BE2C (cell line): ENCODE data around the gene CFAP97D2.

Experiments
- DNase-seq: peaks from one replicate; pipeline ENCODE4 v3.0.0-alpha.2; 2020
- H3K27me3 ChIP-seq: fragments of 250-450 bp; sonication (Bioruptor Pico); 2 replicates; pipeline ENCODE4 v1.5.1; 2020; ENCODE audit warnings: mild to moderate bottlenecking
- H3K36me3 ChIP-seq: fragments of 250-450 bp; sonication (Bioruptor Pico); 2 replicates; pipeline ENCODE4 v1.5.1; 2020; ENCODE audit warnings: mild to moderate bottlenecking
- H3K4me1 ChIP-seq: fragments of 250-450 bp; sonication (Bioruptor Pico); 2 replicates; pipeline ENCODE4 v1.5.1; 2020
- H3K4me3 ChIP-seq: 2 replicates; pipeline ENCODE4 v1.5.1; 2011; ENCODE audit warnings: low read depth, low read length
- H3K9me3 ChIP-seq: fragments of 250-450 bp; sonication (Bioruptor Pico); 2 replicates; pipeline ENCODE4 v1.5.1; 2020
- TF ChIP-seq, protein P1 (sequence below): IDR thresholded peaks from 2 replicates; pipeline ENCODE4 v1.5.1; 2012; ENCODE audit warnings: mild to moderate bottlenecking, low read depth, low read length

The CFAP97D2 gene

GRCh38 chr13:114225610-114226009 lies 46.6 kb downstream of the CFAP97D2 start:
- H3K4me3 ChIP-seq: no peak overlapping the region
- H3K27me3 ChIP-seq: peaks cover 24% of the 10 kb centered on the region
- H3K9me3 ChIP-seq: no peaks in the 10 kb centered on the region
- H3K36me3 ChIP-seq: no peaks in the 10 kb centered on the region
- no peak for DNase-seq
- no peaks in the 10 kb centered on the region for H3K4me1 ChIP-seq
- TF ChIP-seq, protein P1, sequence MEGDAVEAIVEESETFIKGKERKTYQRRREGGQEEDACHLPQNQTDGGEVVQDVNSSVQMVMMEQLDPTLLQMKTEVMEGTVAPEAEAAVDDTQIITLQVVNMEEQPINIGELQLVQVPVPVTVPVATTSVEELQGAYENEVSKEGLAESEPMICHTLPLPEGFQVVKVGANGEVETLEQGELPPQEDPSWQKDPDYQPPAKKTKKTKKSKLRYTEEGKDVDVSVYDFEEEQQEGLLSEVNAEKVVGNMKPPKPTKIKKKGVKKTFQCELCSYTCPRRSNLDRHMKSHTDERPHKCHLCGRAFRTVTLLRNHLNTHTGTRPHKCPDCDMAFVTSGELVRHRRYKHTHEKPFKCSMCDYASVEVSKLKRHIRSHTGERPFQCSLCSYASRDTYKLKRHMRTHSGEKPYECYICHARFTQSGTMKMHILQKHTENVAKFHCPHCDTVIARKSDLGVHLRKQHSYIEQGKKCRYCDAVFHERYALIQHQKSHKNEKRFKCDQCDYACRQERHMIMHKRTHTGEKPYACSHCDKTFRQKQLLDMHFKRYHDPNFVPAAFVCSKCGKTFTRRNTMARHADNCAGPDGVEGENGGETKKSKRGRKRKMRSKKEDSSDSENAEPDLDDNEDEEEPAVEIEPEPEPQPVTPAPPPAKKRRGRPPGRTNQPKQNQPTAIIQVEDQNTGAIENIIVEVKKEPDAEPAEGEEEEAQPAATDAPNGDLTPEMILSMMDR: no peak

- H3K36me3 ChIP-seq: no peaks in the 10 kb centered on the region
- no peak for DNase-seq
- H3K27me3 ChIP-seq: peaks cover 26% of the 10 kb centered on the region
- no peaks in the 10 kb centered on the region for H3K9me3 ChIP-seq
- H3K4me1 ChIP-seq: no peaks in the 10 kb centered on the region
- no peak overlapping the region for H3K4me3 ChIP-seq
- TF ChIP-seq, protein P1: no peak
Measured at GRCh38 chr13:114226088-114226487, 47.0 kb downstream of the CFAP97D2 start.

GRCh38 chr13:114226699-114227323 lies 47.8 kb downstream of the CFAP97D2 start:
- no peaks in the 10 kb centered on the region for H3K4me1 ChIP-seq
- peak; percentile 87 for DNase-seq
- peaks cover 26% of the 10 kb centered on the region for H3K27me3 ChIP-seq
- H3K4me3 ChIP-seq: no peak overlapping the region
- H3K36me3 ChIP-seq: no peaks in the 10 kb centered on the region
- H3K9me3 ChIP-seq: no peaks in the 10 kb centered on the region
- TF ChIP-seq, protein P1: peak; percentile 95

DNA sequence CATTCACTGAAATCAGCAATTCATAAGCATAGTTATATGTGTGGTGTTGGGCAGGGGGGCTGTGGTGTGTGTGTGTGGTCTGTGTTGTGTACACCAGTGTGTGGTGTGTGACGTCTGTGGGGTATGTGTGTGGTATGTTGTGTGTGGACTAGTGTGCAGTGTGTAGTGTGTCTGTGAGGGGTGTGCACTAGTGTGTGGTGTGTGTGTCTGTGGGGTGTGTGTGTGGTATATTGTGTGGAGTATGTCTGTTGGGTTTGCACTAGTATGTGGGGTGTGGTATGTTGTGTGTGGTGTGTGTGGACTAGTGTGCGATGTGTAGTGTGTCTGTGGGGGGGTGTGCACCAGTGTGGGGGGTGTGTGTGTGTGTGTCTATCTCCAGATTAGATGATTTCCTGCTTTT lies 48.5 kb downstream of the CFAP97D2 start:
- Histone ChIP-seq H3K9me3 (no peaks in the 10 kb centered on the region), H3K27me3 (peaks cover 26% of the 10 kb centered on the region), H3K4me1 (no peaks in the 10 kb centered on the region), H3K4me3 (no peak overlapping the region), H3K36me3 (no peaks in the 10 kb centered on the region)
- DNase-seq: no peak
- TF ChIP-seq, protein P1: no peak

GRCh38 chr13:114228176-114228575 lies 49.1 kb downstream of the CFAP97D2 start:
- no peak for DNase-seq
- Histone ChIP-seq H3K4me3 (no peak overlapping the region), H3K4me1 (no peaks in the 10 kb centered on the region), H3K36me3 (no peaks in the 10 kb centered on the region), H3K9me3 (no peaks in the 10 kb centered on the region), H3K27me3 (peaks cover 26% of the 10 kb centered on the region)
- TF ChIP-seq, protein P1: no peak

DNA sequence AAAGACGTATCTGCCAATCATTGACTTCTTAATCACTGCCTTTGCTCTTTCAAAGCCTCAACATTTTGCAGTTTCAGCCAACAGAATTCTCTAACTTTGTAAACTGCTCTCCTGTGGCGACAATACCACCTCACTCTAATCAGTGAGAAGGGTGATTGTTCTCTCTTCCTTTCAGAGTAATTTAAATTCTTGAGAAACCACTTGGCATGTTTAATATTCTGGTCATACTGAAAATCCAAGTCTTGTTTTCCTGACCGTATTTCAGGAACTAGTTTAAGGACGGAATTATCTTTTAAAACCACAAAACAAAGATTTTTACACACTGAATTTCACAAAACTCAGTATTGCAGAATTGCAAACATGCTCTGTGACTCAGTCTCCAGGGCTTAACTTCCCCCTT lies 50.4 kb downstream of the CFAP97D2 start:
- H3K9me3 ChIP-seq: no peaks in the 10 kb centered on the region
- no peaks in the 10 kb centered on the region for H3K36me3 ChIP-seq
- TF ChIP-seq, protein P1: no peak
- no peaks in the 10 kb centered on the region for H3K4me1 ChIP-seq
- no peak for DNase-seq
- peaks cover 26% of the 10 kb centered on the region for H3K27me3 ChIP-seq
- no peak overlapping the region for H3K4me3 ChIP-seq
